OCI-LY7 (cell line): ENCODE data around the gene FAM177A1. TPM values are rescaled to one million over a fixed set of nuclear protein-coding genes. Genes with fewer than 3 reads are reported as not detected.
"Not testable (repeated sequence)": the region's sequence is repeated elsewhere in the genome, so short reads cannot be mapped to it uniquely, and the experiment has no call there.

Source experiments
- BruUV-seq: library from RNA; stranded (reverse); fragments of 400-500 nt; replicated peaks from 2 replicates; lab custom pipeline; 2021; lab: Mats Ljungman, UMichigan
- CTCF ChIA-PET: fragments of 300-600 bp; sonication (Branson Sonifier 250); formaldehyde crosslinking; loops from one replicate; lab custom pipeline; 2022; ENCODE audit warnings: antibody characterized with exemption; ENCODE audit not compliant: unreplicated experiment; lab: Charles Lee
- POLR2A ChIA-PET: fragments of 300-600 bp; sonication (Branson Sonifier 250); formaldehyde crosslinking; loops from one replicate; lab custom pipeline; 2022; ENCODE audit warnings: antibody characterized with exemption; lab: Charles Lee
- DNase-seq: peaks from one replicate; pipeline ENCODE4 v3.0.0-alpha.2; 2015; ENCODE audit warnings: low spot score
- H2AFZ ChIP-seq: fragments of 200-600 bp; sonication (generic), shearing (Covaris generic); 2 replicates; pipeline ENCODE4 v1.6.1; 2014; ENCODE audit warnings: mild to moderate bottlenecking, antibody characterized with exemption, low read length, moderate library complexity
- H3K27ac ChIP-seq: fragments of 200-600 bp; sonication (generic); 2 replicates; pipeline ENCODE4 v1.5.1; 2014; ENCODE audit warnings: mixed run types, low read depth, mild to moderate bottlenecking, moderate library complexity, low read length, inconsistent platforms; ENCODE audit not compliant: poor library complexity, severe bottlenecking
- H3K36me3 ChIP-seq: fragments of 200-600 bp; sonication (generic); 2 replicates; pipeline ENCODE4 v1.6.1; 2014; ENCODE audit warnings: mild to moderate bottlenecking, antibody characterized with exemption, low read length, moderate library complexity, mixed read lengths; ENCODE audit not compliant: insufficient read depth
- H3K4me1 ChIP-seq: fragments of 200-600 bp; sonication (generic); 2 replicates; pipeline ENCODE4 v1.5.1; 2014; ENCODE audit warnings: mild to moderate bottlenecking, low read length; ENCODE audit not compliant: insufficient read depth, poor library complexity, severe bottlenecking
- H3K4me2 ChIP-seq: fragments of 200-600 bp; sonication (generic); 2 replicates; pipeline ENCODE4 v1.6.1; 2014; ENCODE audit warnings: mild to moderate bottlenecking, low read length
- H3K4me3 ChIP-seq: fragments of 200-600 bp; sonication (generic); 2 replicates; pipeline ENCODE4 v1.5.1; 2014; ENCODE audit warnings: mild to moderate bottlenecking, low read depth, low read length; ENCODE audit not compliant: poor library complexity, severe bottlenecking
- H3K79me2 ChIP-seq: fragments of 200-600 bp; sonication (generic); 2 replicates; pipeline ENCODE4 v1.6.1; 2016; ENCODE audit warnings: low read depth, mild to moderate bottlenecking, low read length, moderate library complexity, mixed read lengths; ENCODE audit not compliant: insufficient read depth
- H3K9me2 ChIP-seq: fragments of 200-600 bp; sonication (generic); 2 replicates; pipeline ENCODE4 v1.6.1; 2016; ENCODE audit warnings: mild to moderate bottlenecking, low read length, mixed read lengths; ENCODE audit not compliant: insufficient read depth
- H3K9me3 ChIP-seq: fragments of 200-600 bp; sonication (generic); 2 replicates; pipeline ENCODE4 v1.6.1; 2014; ENCODE audit warnings: mild to moderate bottlenecking, mixed run types, low read length, mixed read lengths
- H4K20me1 ChIP-seq: fragments of 200-600 bp; sonication (generic); 2 replicates; pipeline ENCODE4 v1.6.1; 2014; ENCODE audit warnings: mild to moderate bottlenecking, antibody characterized with exemption, low read length, moderate library complexity, mixed read lengths; ENCODE audit not compliant: insufficient read depth
- EZH2phosphoT487 ChIP-seq: fragments of 200-600 bp; sonication (generic); IDR thresholded peaks from 2 replicates; pipeline ENCODE4 v1.6.1; 2018; ENCODE audit warnings: low read depth, borderline replicate concordance, mild to moderate bottlenecking, mixed run types, antibody characterized with exemption, low read length, moderate library complexity, mixed read lengths
- intact Hi-C: fragments of 100-400 bp; cut with micrococcal nuclease; formaldehyde crosslinking; loops from one replicate; pipeline ENCODE4 v1.10.0; 2022; ENCODE audit not compliant: unreplicated experiment
- total RNA-seq, 2 experiments: library from RNA; depleted of rRNA in 1 of 2; stranded (reverse); fragments of >200 nt in 1 of 2; shearing (Covaris generic) in 1 of 2; gene quantifications; 2 replicates each; pipeline ENCODE4 v1.2.3, GENCODE V29; 2014 to 2022
- TF ChIP-seq, protein P1 (sequence below): fragments of 200-600 bp; sonication (generic); conservative IDR thresholded peaks from 2 replicates; pipeline ENCODE4 v1.5.1; 2014; ENCODE audit warnings: mild to moderate bottlenecking, antibody characterized with exemption, low read length, moderate library complexity, mixed read lengths

FAM177A1 gene
- total RNA-seq, 2 experiments from 2014 or later = 17.3 to 31.8 TPM

DNA sequence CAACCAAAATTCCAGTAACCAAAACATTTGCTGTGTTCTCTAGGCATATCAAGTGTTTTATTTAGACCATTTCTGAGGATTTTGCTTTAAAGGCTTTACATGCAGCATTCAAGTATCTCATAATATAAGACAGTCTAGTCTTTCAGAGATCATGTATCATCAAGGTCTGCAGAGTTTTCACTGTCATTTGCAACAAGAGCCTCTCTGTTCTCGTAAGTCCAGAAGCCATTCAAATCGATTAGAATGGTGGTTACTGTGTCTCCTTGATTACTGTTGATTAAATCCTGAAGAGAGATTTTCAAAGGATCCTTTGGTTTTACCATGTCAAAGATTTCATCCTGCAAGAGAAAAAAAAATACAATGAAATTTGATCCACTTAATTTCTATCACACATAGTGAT is 39.4 kb downstream of the FAM177A1 start:
- Histone ChIP-seq H3K9me3 (no peaks in the 10 kb centered on the region), H2AFZ (no peak overlapping the region), H3K79me2 (no peaks in the 10 kb centered on the region), H3K27ac (no peak overlapping the region), H3K4me2 (no peak overlapping the region), H3K4me3 (no peak overlapping the region), H3K36me3 (peaks cover 77% of the 10 kb centered on the region), H3K9me2 (no peaks in the 10 kb centered on the region), H4K20me1 (no peaks in the 10 kb centered on the region), H3K4me1 (no peaks in the 10 kb centered on the region)
- no peak for DNase-seq
- POLR2A ChIA-PET = interaction anchor here (0.7 kb wide), 2 partner anchors 117 to 203 kb away, joined by 3 to 4 read pairs; no protein-coding TSS in a partner anchor
- intact Hi-C loops = no loop called here
- no TSS peak for BruUV-seq
- CTCF ChIA-PET = no interaction called here
- no peak for TF ChIP-seq EZH2phosphoT487
- TF ChIP-seq, protein P1, sequence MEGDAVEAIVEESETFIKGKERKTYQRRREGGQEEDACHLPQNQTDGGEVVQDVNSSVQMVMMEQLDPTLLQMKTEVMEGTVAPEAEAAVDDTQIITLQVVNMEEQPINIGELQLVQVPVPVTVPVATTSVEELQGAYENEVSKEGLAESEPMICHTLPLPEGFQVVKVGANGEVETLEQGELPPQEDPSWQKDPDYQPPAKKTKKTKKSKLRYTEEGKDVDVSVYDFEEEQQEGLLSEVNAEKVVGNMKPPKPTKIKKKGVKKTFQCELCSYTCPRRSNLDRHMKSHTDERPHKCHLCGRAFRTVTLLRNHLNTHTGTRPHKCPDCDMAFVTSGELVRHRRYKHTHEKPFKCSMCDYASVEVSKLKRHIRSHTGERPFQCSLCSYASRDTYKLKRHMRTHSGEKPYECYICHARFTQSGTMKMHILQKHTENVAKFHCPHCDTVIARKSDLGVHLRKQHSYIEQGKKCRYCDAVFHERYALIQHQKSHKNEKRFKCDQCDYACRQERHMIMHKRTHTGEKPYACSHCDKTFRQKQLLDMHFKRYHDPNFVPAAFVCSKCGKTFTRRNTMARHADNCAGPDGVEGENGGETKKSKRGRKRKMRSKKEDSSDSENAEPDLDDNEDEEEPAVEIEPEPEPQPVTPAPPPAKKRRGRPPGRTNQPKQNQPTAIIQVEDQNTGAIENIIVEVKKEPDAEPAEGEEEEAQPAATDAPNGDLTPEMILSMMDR = no peak

DNA sequence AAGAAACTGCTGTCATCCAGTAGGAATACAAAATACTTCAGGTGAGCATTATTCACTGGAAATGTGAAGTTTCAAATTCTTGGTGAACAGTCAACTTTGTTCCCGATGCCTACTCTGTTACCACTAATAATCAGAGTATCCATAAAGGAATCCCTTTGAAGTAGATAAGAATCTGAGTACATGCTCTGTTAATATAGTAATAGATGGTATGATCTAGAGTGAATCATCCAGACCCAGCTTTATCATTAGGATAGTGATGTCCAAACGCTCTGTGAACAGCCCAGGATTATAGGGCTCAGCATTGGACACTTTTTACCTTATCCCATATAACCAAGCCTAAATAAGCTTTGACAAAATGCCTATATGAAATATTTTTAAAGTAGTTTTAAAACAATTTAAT is 42.4 kb downstream of the FAM177A1 start:
- ChIA-PET CTCF (no interaction called here), POLR2A (interaction anchor here (1.2 kb wide), 1 partner anchor 42 kb away, joined by 3 read pairs; the partner anchor contains the start of gene FAM177A1)
- no peak for DNase-seq
- Histone ChIP-seq H4K20me1 (no peaks in the 10 kb centered on the region), H3K79me2 (no peaks in the 10 kb centered on the region), H3K9me2 (no peaks in the 10 kb centered on the region), H3K27ac (no peak overlapping the region), H2AFZ (no peak overlapping the region), H3K4me1 (no peaks in the 10 kb centered on the region), H3K4me3 (no peak overlapping the region), H3K36me3 (peaks cover 89% of the 10 kb centered on the region), H3K9me3 (no peaks in the 10 kb centered on the region), H3K4me2 (no peak overlapping the region)
- intact Hi-C loops = no loop called here
- TF ChIP-seq EZH2phosphoT487 = no peak
- TF ChIP-seq, protein P1 = no peak
- no TSS peak for BruUV-seq

DNA sequence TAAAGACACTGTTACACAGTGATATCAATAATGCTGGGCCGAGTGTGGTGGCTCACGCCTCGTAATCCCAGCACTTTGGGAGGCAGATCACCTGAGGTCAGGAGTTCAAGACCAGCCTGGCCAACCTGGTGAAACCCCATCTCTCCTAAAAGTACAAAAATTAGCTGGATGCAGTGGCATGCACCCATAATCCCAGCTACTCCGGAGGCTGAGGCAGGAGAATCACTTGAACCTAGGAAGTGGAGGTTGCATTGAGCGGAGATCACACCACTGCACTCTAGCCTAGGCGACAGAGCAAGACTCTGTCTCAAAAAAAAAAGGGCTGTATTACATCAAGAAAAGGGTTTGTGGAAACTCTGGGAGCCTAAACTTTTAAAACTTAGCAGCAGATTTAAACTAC is 48.6 kb downstream of the FAM177A1 start:
- H3K9me2 ChIP-seq, DNase-seq, H3K9me3 ChIP-seq, H3K4me3 ChIP-seq, BruUV-seq, H4K20me1 ChIP-seq, intact Hi-C loops, H3K4me2 ChIP-seq, H3K79me2 ChIP-seq, CTCF ChIA-PET, H3K27ac ChIP-seq, H3K4me1 ChIP-seq, H2AFZ ChIP-seq: not testable (repeated sequence)
- POLR2A ChIA-PET = interaction anchor here (0.6 to 1.8 kb wide), 4 partner anchors 17 to 138 kb away, joined by 3 read pairs; no protein-coding TSS in a partner anchor
- H3K36me3 ChIP-seq = peaks cover 92% of the 10 kb centered on the region
